HCT116 (cell line): ENCODE data around the gene FHOD3. TPM values are rescaled to one million over a fixed set of nuclear protein-coding genes. Genes with fewer than 3 reads are reported as not detected.

Source experiments
- ATAC-seq: fragments of 200-7000 bp; cut with Tn5 transposase; 2 replicates; pipeline ENCODE4 v1.9.1; 2020; ENCODE audit warnings: mild to moderate bottlenecking, moderate library complexity
- BruUV-seq: library from RNA; stranded (reverse); fragments of 400-500 nt; replicated peaks from 2 replicates; lab custom pipeline; 2021; lab: Mats Ljungman, UMichigan
- CTCF ChIA-PET: fragments of 300-600 bp; sonication (Branson Sonifier 250); formaldehyde crosslinking; loops from one replicate; lab custom pipeline; 2021; ENCODE audit warnings: antibody characterized with exemption; lab: Charles Lee
- POLR2A ChIA-PET: fragments of 300-600, 350-600 bp; sonication (Branson Sonifier 250); formaldehyde crosslinking; loops from one replicate; lab custom pipeline; 2021; ENCODE audit warnings: antibody characterized with exemption; lab: Charles Lee
- RAD21 ChIA-PET, 2 experiments: fragments of 300-600 bp; sonication (Branson Sonifier 250); formaldehyde crosslinking; loops; one replicate each; lab custom pipeline; 2023; ENCODE audit warnings: low total read pairs in 2 of 2; ENCODE audit not compliant: uncharacterized antibody in 2 of 2, unreplicated experiment in 2 of 2, low non-redundant PET in 1 of 2; lab: Charles Lee
- DNase-seq: peaks from one replicate; pipeline ENCODE4 v3.0.0-alpha.2; 2010; ENCODE audit warnings: low read depth, low spot score
- H2AFZ ChIP-seq: fragments of 200-600 bp; shearing (Covaris generic), sonication (generic); 2 replicates; pipeline ENCODE4 v1.6.1; 2017; ENCODE audit warnings: low read depth, mixed run types, mixed read lengths, antibody characterized with exemption, low read length; ENCODE audit not compliant: poor library complexity, severe bottlenecking
- H3K27ac ChIP-seq: 2 replicates; pipeline ENCODE4 v1.5.1; 2012; ENCODE audit warnings: low read depth, low read length
- H3K27me3 ChIP-seq: fragments of 200-600 bp; sonication (generic); 2 replicates; pipeline ENCODE4 v1.6.1; 2016; ENCODE audit warnings: mixed run types, low read length, mixed read lengths; ENCODE audit not compliant: insufficient read depth
- H3K36me3 ChIP-seq, 2 experiments: fragments of 200-500 bp in 1 of 2; fragments of 200-600 bp in 1 of 2; sonication (Bioruptor generic) in 1 of 2; sonication (generic) in 1 of 2; 2 replicates each; pipeline versions ENCODE4 v1.5.1 to v1.6.1; 2014 to 2016; ENCODE audit warnings: low read length in 2 of 2, inconsistent platforms in 1 of 2, mixed read lengths in 1 of 2, mixed run types in 1 of 2; ENCODE audit not compliant: insufficient read depth in 2 of 2, control insufficient read depth in 1 of 2
- H3K4me1 ChIP-seq, 2 experiments: fragments of 200-600 bp in 1 of 2; sonication (generic) in 1 of 2; 2 replicates each; pipeline versions ENCODE4 v1.5.1 to v1.6.1; 2012 to 2017; ENCODE audit warnings: low read length in 2 of 2, inconsistent platforms in 1 of 2, mild to moderate bottlenecking in 1 of 2, mixed read lengths in 1 of 2, mixed run types in 1 of 2, moderate library complexity in 1 of 2; ENCODE audit not compliant: insufficient read depth in 2 of 2, control insufficient read depth in 1 of 2
- H3K4me2 ChIP-seq: fragments of 200-600 bp; sonication (generic); 2 replicates; pipeline ENCODE4 v1.6.1; 2017; ENCODE audit warnings: mixed run types, low read length, mixed read lengths
- H3K4me3 ChIP-seq, 2 experiments: fragments of 200-600 bp in 1 of 2; sonication (generic) in 1 of 2; replicated peaks in 1 of 2; 2 replicates each; pipeline ENCODE4 v1.5.1; 2011 to 2016; ENCODE audit warnings: low read length in 2 of 2, control low read depth in 1 of 2, low read depth in 1 of 2, mild to moderate bottlenecking in 1 of 2, mixed read lengths in 1 of 2, mixed run types in 1 of 2
- H3K79me2 ChIP-seq: fragments of 200-600 bp; sonication (generic); 2 replicates; pipeline ENCODE4 v1.6.1; 2017; ENCODE audit warnings: mild to moderate bottlenecking, mixed run types, low read length, moderate library complexity, mixed read lengths; ENCODE audit not compliant: insufficient read depth
- H3K9ac ChIP-seq: fragments of 200-600 bp; sonication (generic); 2 replicates; pipeline ENCODE4 v1.6.1; 2016; ENCODE audit warnings: low read length, mixed read lengths
- H3K9me2 ChIP-seq: fragments of 200-600 bp; sonication (generic), shearing (Covaris generic); 2 replicates; pipeline ENCODE4 v1.6.1; 2017; ENCODE audit warnings: mixed run types, mild to moderate bottlenecking, moderate library complexity; ENCODE audit not compliant: insufficient read depth
- H3K9me3 ChIP-seq, 2 experiments: fragments of 200-500 bp in 1 of 2; fragments of 200-600 bp in 1 of 2; sonication (Bioruptor generic) in 1 of 2; sonication (generic) in 1 of 2; 2 replicates each; pipeline ENCODE4 v1.6.1; 2014 to 2017; ENCODE audit warnings: low read length in 2 of 2, mixed read lengths in 2 of 2, inconsistent platforms in 1 of 2, low read depth in 1 of 2, mild to moderate bottlenecking in 1 of 2, mixed run types in 1 of 2, moderate library complexity in 1 of 2; ENCODE audit not compliant: control insufficient read depth in 1 of 2, insufficient read depth in 1 of 2
- H4K20me1 ChIP-seq: fragments of 200-600 bp; sonication (generic), shearing (Covaris generic); 2 replicates; pipeline ENCODE4 v1.6.1; 2017; ENCODE audit warnings: mixed run types, mild to moderate bottlenecking, moderate library complexity; ENCODE audit not compliant: insufficient read depth
- ATF3 ChIP-seq: IDR thresholded peaks from 2 replicates; pipeline ENCODE4 v1.6.1; 2012
- CBX3 ChIP-seq: IDR thresholded peaks from 2 replicates; pipeline ENCODE4 v1.6.1; 2012; ENCODE audit warnings: low read depth
- CEBPB ChIP-seq: IDR thresholded peaks from 2 replicates; pipeline ENCODE4 v1.6.1; 2012; ENCODE audit warnings: low read depth
- EGR1 ChIP-seq: IDR thresholded peaks from 2 replicates; pipeline ENCODE4 v1.6.1; 2012; ENCODE audit warnings: low read depth
- ELF1 ChIP-seq: IDR thresholded peaks from 2 replicates; pipeline ENCODE4 v1.6.1; 2012; ENCODE audit warnings: low read depth, borderline replicate concordance
- EZH2 ChIP-seq: fragments of 200-600 bp; sonication (generic); IDR thresholded peaks from 2 replicates; pipeline ENCODE4 v1.6.1; 2017; ENCODE audit warnings: antibody characterized with exemption, mixed run types
- FOSL1 ChIP-seq: IDR thresholded peaks from 2 replicates; pipeline ENCODE4 v1.6.1; 2012; ENCODE audit warnings: low read depth
- JUND ChIP-seq: IDR thresholded peaks from 2 replicates; pipeline ENCODE4 v1.6.1; 2012
- RAD21 ChIP-seq: IDR thresholded peaks from 2 replicates; pipeline ENCODE4 v1.6.1; 2012; ENCODE audit warnings: low read depth, mild to moderate bottlenecking
- REST ChIP-seq: IDR thresholded peaks from 2 replicates; pipeline ENCODE4 v1.6.1; 2012; ENCODE audit warnings: low read depth
- SP1 ChIP-seq: IDR thresholded peaks from 2 replicates; pipeline ENCODE4 v1.6.1; 2012; ENCODE audit warnings: low read depth
- SRF ChIP-seq: IDR thresholded peaks from 2 replicates; pipeline ENCODE4 v1.6.1; 2012; ENCODE audit warnings: low read depth
- TCF7L2 ChIP-seq: IDR thresholded peaks from 2 replicates; pipeline ENCODE4 v1.7.0; 2011; ENCODE audit warnings: borderline replicate concordance, inconsistent platforms; ENCODE audit not compliant: insufficient read depth, insufficient read length; ENCODE audit errors: extremely low read depth
- ZBTB33 ChIP-seq: IDR thresholded peaks from 2 replicates; pipeline ENCODE4 v1.6.1; 2011; ENCODE audit warnings: mild to moderate bottlenecking, low read length, moderate library complexity; ENCODE audit not compliant: insufficient replicate concordance; ENCODE audit errors: extremely low read depth
- ZFX ChIP-seq: fragments of 450-650 bp; IDR thresholded peaks from 2 replicates; pipeline ENCODE4 v1.6.1; 2017
- ZNF274 ChIP-seq: fragments of 200-500 bp; sonication (Bioruptor generic); IDR thresholded peaks from 2 replicates; pipeline ENCODE4 v1.6.1; 2014; ENCODE audit warnings: mild to moderate bottlenecking, low read depth, low read length, inconsistent platforms
- intact Hi-C: fragments of 100-400 bp; cut with micrococcal nuclease; formaldehyde crosslinking; loops from 2 replicates; pipeline ENCODE4 v1.10.0; 2022
- total RNA-seq: library from RNA; stranded (reverse); gene quantifications from one replicate; pipeline ENCODE4 v1.2.1, GENCODE V29; 2021; ENCODE audit not compliant: unreplicated experiment

Gene FHOD3
- total RNA-seq, 1 experiment from 2014 or later: 4.0 TPM

- intact Hi-C loops: no loop called here
- DNase-seq (no peak), ATAC-seq (no peak)
- Histone ChIP-seq H2AFZ (no peak overlapping the region), H3K79me2 (no peaks in the 10 kb centered on the region), H3K4me2 (no peak overlapping the region), H3K9me2 (no peaks in the 10 kb centered on the region), H3K9me3 (no peaks in the 10 kb centered on the region), H3K36me3 (no peaks in the 10 kb centered on the region), H3K27me3 (no peaks in the 10 kb centered on the region), H3K9ac (no peak overlapping the region), H4K20me1 (no peaks in the 10 kb centered on the region), H3K27ac (no peak overlapping the region), H3K4me1 (no peaks in the 10 kb centered on the region), H3K4me3 (no peak overlapping the region)
- ChIA-PET POLR2A (no interaction called here), RAD21 (no interaction called here), CTCF (no interaction called here)
- no TSS peak for BruUV-seq
- TF ChIP-seq ZFX: no peak
Observed at GRCh38 chr18:36737316-36737715, 439.8 kb downstream of the FHOD3 start.

GRCh38 chr18:36744261-36744876 lies 446.9 kb downstream of the FHOD3 start:
- Histone ChIP-seq H2AFZ (no peak overlapping the region), H3K79me2 (no peaks in the 10 kb centered on the region), H4K20me1 (no peaks in the 10 kb centered on the region), H3K4me1 (no peaks in the 10 kb centered on the region), H3K27ac (no peak overlapping the region), H3K4me3 (no peak overlapping the region), H3K9me3 (no peaks in the 10 kb centered on the region)
- no TSS peak for BruUV-seq
- intact Hi-C loops: no loop called here
- CTCF ChIA-PET: no interaction called here
- no peak for TF ChIP-seq EZH2
- no peak for TF ChIP-seq EGR1
- no peak for TF ChIP-seq SRF
- no peak for TF ChIP-seq ATF3
- no peak for TF ChIP-seq ELF1
- TF ChIP-seq FOSL1: no peak
- TF ChIP-seq ZNF274: no peak
- TF ChIP-seq ZBTB33: no peak
- TF ChIP-seq CBX3: no peak
- TF ChIP-seq REST: no peak
- no peak for TF ChIP-seq JUND
- TF ChIP-seq CEBPB: no peak
- no peak for TF ChIP-seq RAD21
- TF ChIP-seq TCF7L2: no peak
- TF ChIP-seq SP1: no peak
- TF ChIP-seq, all 23 proteins: peak for 0
- RAD21 ChIA-PET: no interaction called here
- POLR2A ChIA-PET: no interaction called here
- Histone ChIP-seq H3K36me3 (no peaks in the 10 kb centered on the region), H3K27me3 (no peaks in the 10 kb centered on the region), H3K9me2 (no peaks in the 10 kb centered on the region), H3K9ac (no peak overlapping the region), H3K4me2 (no peak overlapping the region)
- no peak for DNase-seq
- no peak for ATAC-seq
